HepG2 (cell line): ENCODE results near the gene SYNE1. TPM values are rescaled to one million over a fixed set of nuclear protein-coding genes. Genes with fewer than 3 reads are reported as not detected.

Experiments used
- EEA1 ChIP-seq: sonication (generic); formaldehyde crosslinking; IDR thresholded peaks from 2 replicates; pipeline ENCODE4 v1.5.1; 2020; ENCODE audit warnings: mild to moderate bottlenecking, missing genetic modification reagents, borderline replicate concordance
- FOXK1 ChIP-seq: sonication (generic); formaldehyde crosslinking; IDR thresholded peaks from 2 replicates; pipeline ENCODE4 v1.4.0; 2020; ENCODE audit warnings: low read depth, missing genetic modification reagents, borderline replicate concordance
- HIVEP1 ChIP-seq: sonication (generic); formaldehyde crosslinking; IDR thresholded peaks from 2 replicates; pipeline ENCODE4 v1.4.0; 2020; ENCODE audit warnings: mild to moderate bottlenecking, missing genetic modification reagents
- KDM3A ChIP-seq: IDR thresholded peaks from 2 replicates; pipeline ENCODE4 v1.6.1; 2018; ENCODE audit warnings: low read depth, missing compliant biosample characterization
- MAZ ChIP-seq, 2 experiments: sonication (generic) in 1 of 2; formaldehyde crosslinking in 1 of 2; IDR thresholded peaks; 2 replicates each; pipeline versions ENCODE4 v1.5.0 to v1.6.1; 2012 to 2020; ENCODE audit warnings: low read depth in 2 of 2, mild to moderate bottlenecking in 2 of 2, borderline replicate concordance in 1 of 2, improper control_type of control experiment in 1 of 2, low read length in 1 of 2, missing genetic modification reagents in 1 of 2, moderate library complexity in 1 of 2
- MYPOP ChIP-seq: sonication (generic); formaldehyde crosslinking; IDR thresholded peaks from 2 replicates; pipeline ENCODE4 v1.8.1; 2023; ENCODE audit warnings: mild to moderate bottlenecking, moderate library complexity, missing genetic modification reagents
- NR2F6 ChIP-seq, 2 experiments: IDR thresholded peaks; 2 replicates each; pipeline ENCODE4 v1.6.1; 2016; ENCODE audit warnings: antibody characterized with exemption in 1 of 2, mild to moderate bottlenecking in 1 of 2
- PAF1 ChIP-seq: IDR thresholded peaks from 2 replicates; pipeline ENCODE4 v1.6.1; 2016; ENCODE audit warnings: missing genetic modification reagents, missing compliant biosample characterization
- PPARG ChIP-seq: conservative IDR thresholded peaks from 2 replicates; pipeline ENCODE4 v1.6.1; 2016; ENCODE audit warnings: missing biosample characterization, missing genetic modification reagents
- STAG1 ChIP-seq: sonication (generic); formaldehyde crosslinking; IDR thresholded peaks from 2 replicates; pipeline ENCODE4 v1.4.0; 2020; ENCODE audit warnings: missing genetic modification reagents
- TSC22D2 ChIP-seq: sonication (generic); formaldehyde crosslinking; IDR thresholded peaks from 2 replicates; pipeline ENCODE4 v1.5.1; 2020; ENCODE audit warnings: missing genetic modification reagents, mild to moderate bottlenecking, borderline replicate concordance
- U2AF1 ChIP-seq: fragments of 200-400 bp; formaldehyde crosslinking; optimal IDR thresholded peaks from 2 replicates; pipeline ENCODE3; 2017; ENCODE audit warnings: mild to moderate bottlenecking, low read depth, low read length
- U2AF2 ChIP-seq: fragments of 200-400 bp; formaldehyde crosslinking; IDR thresholded peaks from 2 replicates; pipeline ENCODE4 v1.6.1; 2017; ENCODE audit warnings: low read depth, mild to moderate bottlenecking, low read length
- ZBTB38 ChIP-seq: sonication (generic); formaldehyde crosslinking; IDR thresholded peaks from 2 replicates; pipeline ENCODE4 v1.5.1; 2020; ENCODE audit warnings: mild to moderate bottlenecking, missing genetic modification reagents
- ZFP36L2 ChIP-seq: sonication (generic); formaldehyde crosslinking; IDR thresholded peaks from 2 replicates; pipeline ENCODE4 v1.4.0; 2020; ENCODE audit warnings: missing genetic modification reagents
- ZFY ChIP-seq: sonication (generic); formaldehyde crosslinking; IDR thresholded peaks from 2 replicates; pipeline ENCODE4 v1.4.0; 2020; ENCODE audit warnings: missing genetic modification reagents
- ZNF12 ChIP-seq: sonication (generic); formaldehyde crosslinking; IDR thresholded peaks from 2 replicates; pipeline ENCODE4 v1.5.0; 2020; ENCODE audit warnings: missing genetic modification reagents
- ZNF225 ChIP-seq: sonication (generic); formaldehyde crosslinking; IDR thresholded peaks from 2 replicates; pipeline ENCODE4 v1.4.0; 2020; ENCODE audit warnings: mild to moderate bottlenecking, missing genetic modification reagents
- ZNF230 ChIP-seq: sonication (generic); formaldehyde crosslinking; IDR thresholded peaks from 2 replicates; pipeline ENCODE4 v1.4.0; 2020; ENCODE audit warnings: mild to moderate bottlenecking, missing genetic modification reagents
- ZNF24 ChIP-seq: fragments of 450-650 bp; IDR thresholded peaks from 2 replicates; pipeline ENCODE4 v1.6.1; 2017; ENCODE audit warnings: antibody characterized with exemption, mild to moderate bottlenecking
- ZNF513 ChIP-seq: sonication (generic); formaldehyde crosslinking; conservative IDR thresholded peaks from 2 replicates; pipeline ENCODE4 v1.5.0; 2020; ENCODE audit warnings: missing genetic modification reagents
- ZNF746 ChIP-seq: sonication (generic); formaldehyde crosslinking; IDR thresholded peaks from 2 replicates; pipeline ENCODE4 v1.8.0; 2022; ENCODE audit warnings: mild to moderate bottlenecking, missing genetic modification reagents
- ZNF850 ChIP-seq: sonication (generic); formaldehyde crosslinking; conservative IDR thresholded peaks from 2 replicates; pipeline ENCODE4 v1.9.0; 2021; ENCODE audit warnings: mild to moderate bottlenecking, missing genetic modification reagents
- polyA plus RNA-seq, 8 experiments: library from polyadenylated mRNA; depleted of rRNA in 3 of 8; stranded (reverse) in 7 of 8; unstranded in 1 of 8; fragments of >200 nt; fragmentation: Illumina TruSeq in 4 of 8; extraction: Trizol in 4 of 8; gene quantifications; 2 replicates each; pipeline versions ENCODE4 v1.2.1 to v1.2.3, GENCODE V29; 2011 to 2016; ENCODE audit warnings: low read depth in 4 of 8, missing spikeins in 1 of 8, mixed read lengths in 1 of 8; ENCODE audit not compliant: insufficient read depth in 1 of 8
- total RNA-seq, 5 experiments: library from RNA; depleted of rRNA; stranded (reverse); fragments of >200 nt; fragmentation: Illumina TruSeq; extraction: Trizol; gene quantifications; 2 replicates each; pipeline ENCODE4 v1.2.3, GENCODE V29; 2016; ENCODE audit warnings: low read depth in 1 of 5
- TF ChIP-seq, protein P1 (sequence below): sonication (generic); formaldehyde crosslinking; IDR thresholded peaks from 2 replicates; pipeline ENCODE4 v1.5.1; 2020; ENCODE audit warnings: mild to moderate bottlenecking, missing genetic modification reagents, borderline replicate concordance
- TF ChIP-seq, protein P2 (sequence below): sonication (generic); formaldehyde crosslinking; IDR thresholded peaks from 2 replicates; pipeline ENCODE4 v1.5.0; 2020; ENCODE audit warnings: mild to moderate bottlenecking, missing genetic modification reagents

Gene SYNE1
- total and polyA plus RNA-seq, 2 of the 13 experiments (the other 11 are each of a cell fraction or from before 2014, with no cell fraction given): 5.5 to 15.9 TPM

GRCh38 chr6:152277826-152278329, 359.3 kb downstream of the SYNE1 start (continued):
- TF ChIP-seq ZNF225 (no peak), U2AF2 (no peak), KDM3A (CRISPR knock-in tag) (0 out of 2 replicates have a peak, but pooled peaks have one; percentile 51), ZNF230 (CRISPR knock-in tag) (peak; percentile 69; the same call in 1 of the 2 replicates), STAG1 (CRISPR knock-in tag) (peak; percentile 19; the same call in 1 of the 2 replicates), U2AF1 (no peak), MYPOP (CRISPR knock-in tag) (no peak), ZNF24 (no peak), PAF1 (CRISPR knock-in tag) (no peak), ZBTB38 (peak; percentile 69; the same call in 1 of the 2 replicates), HIVEP1 (CRISPR knock-in tag) (no peak), ZFY (CRISPR knock-in tag) (peak; percentile 32; the same call in 1 of the 2 replicates), ZNF850 (no peak), ZNF746 (CRISPR knock-in tag) (no peak), ZNF12 (CRISPR knock-in tag) (no peak), MAZ (IDR thresholded peaks at IDR 0.05; ENCODE audit: borderline replicate concordance, low read depth, low read length) (no peak), MAZ (CRISPR knock-in tag; IDR thresholded peaks at IDR 0.05; ENCODE audit: low read depth) (peak; percentile 72; the same call in 1 of the 2 replicates), FOXK1 (peak; percentile 48; the same call in 1 of the 2 replicates), NR2F6 (IDR thresholded peaks at IDR 0.05) (peak; percentile 24; the same call in 1 of the 2 replicates), NR2F6 (CRISPR knock-in tag; IDR thresholded peaks at IDR 0.05) (no peak; the same call in 1 of the 2 replicates), ZFP36L2 (CRISPR knock-in tag) (0 out of 2 replicates have a peak, but pooled peaks have one; percentile 18), TSC22D2 (CRISPR knock-in tag) (peak; percentile 83; the same call in 1 of the 2 replicates), EEA1 (no peak), ZNF513 (no peak), PPARG (CRISPR knock-in tag) (0 out of 2 replicates have a peak, but pooled peaks have one; percentile 16)
- TF ChIP-seq, protein P1, sequence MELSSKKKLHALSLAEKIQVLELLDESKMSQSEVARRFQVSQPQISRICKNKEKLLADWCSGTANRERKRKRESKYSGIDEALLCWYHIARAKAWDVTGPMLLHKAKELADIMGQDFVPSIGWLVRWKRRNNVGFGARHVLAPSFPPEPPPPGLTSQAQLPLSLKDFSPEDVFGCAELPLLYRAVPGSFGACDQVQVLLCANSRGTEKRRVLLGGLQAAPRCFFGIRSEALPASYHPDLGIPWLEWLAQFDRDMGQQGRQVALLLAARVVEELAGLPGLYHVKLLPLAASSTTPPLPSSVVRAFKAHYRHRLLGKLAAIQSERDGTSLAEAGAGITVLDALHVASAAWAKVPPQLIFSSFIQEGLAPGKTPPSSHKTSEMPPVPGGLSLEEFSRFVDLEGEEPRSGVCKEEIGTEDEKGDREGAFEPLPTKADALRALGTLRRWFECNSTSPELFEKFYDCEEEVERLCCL (CRISPR knock-in tag): no peak
- TF ChIP-seq, protein P2, sequence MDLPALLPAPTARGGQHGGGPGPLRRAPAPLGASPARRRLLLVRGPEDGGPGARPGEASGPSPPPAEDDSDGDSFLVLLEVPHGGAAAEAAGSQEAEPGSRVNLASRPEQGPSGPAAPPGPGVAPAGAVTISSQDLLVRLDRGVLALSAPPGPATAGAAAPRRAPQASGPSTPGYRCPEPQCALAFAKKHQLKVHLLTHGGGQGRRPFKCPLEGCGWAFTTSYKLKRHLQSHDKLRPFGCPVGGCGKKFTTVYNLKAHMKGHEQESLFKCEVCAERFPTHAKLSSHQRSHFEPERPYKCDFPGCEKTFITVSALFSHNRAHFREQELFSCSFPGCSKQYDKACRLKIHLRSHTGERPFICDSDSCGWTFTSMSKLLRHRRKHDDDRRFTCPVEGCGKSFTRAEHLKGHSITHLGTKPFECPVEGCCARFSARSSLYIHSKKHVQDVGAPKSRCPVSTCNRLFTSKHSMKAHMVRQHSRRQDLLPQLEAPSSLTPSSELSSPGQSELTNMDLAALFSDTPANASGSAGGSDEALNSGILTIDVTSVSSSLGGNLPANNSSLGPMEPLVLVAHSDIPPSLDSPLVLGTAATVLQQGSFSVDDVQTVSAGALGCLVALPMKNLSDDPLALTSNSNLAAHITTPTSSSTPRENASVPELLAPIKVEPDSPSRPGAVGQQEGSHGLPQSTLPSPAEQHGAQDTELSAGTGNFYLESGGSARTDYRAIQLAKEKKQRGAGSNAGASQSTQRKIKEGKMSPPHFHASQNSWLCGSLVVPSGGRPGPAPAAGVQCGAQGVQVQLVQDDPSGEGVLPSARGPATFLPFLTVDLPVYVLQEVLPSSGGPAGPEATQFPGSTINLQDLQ (CRISPR knock-in tag): no peak
